BJ (cell line): ENCODE measurements around the gene DNAH7. TPM values are rescaled to one million over a fixed set of nuclear protein-coding genes. Genes with fewer than 3 reads are reported as not detected.

ENCODE experiments used
- polyA plus RNA-seq: library from polyadenylated mRNA; depleted of rRNA; stranded (reverse); fragments of >200 nt; gene quantifications from 2 replicates; pipeline ENCODE4 v1.2.3, GENCODE V29; 2011; rRNA removed

Gene DNAH7
- polyA plus RNA-seq, 1 experiment = 0.15 TPM

Other genes starting within 250 kb of the DNAH7 start
- gene STK17B, start 102.7 kb upstream of the DNAH7 start, polyA plus RNA-seq = 6.1 and 15.6 TPM in 2 replicates